Activated CD8-positive, alpha-beta memory T cell treated with anti-CD3 and anti-CD28 coated beads, Interleukin-2, amount 50 U/mL, for 1 hour (primary cell): ENCODE data around the gene MED22.
"Not testable (repeated sequence)": the region's sequence is repeated elsewhere in the genome, so short reads cannot be mapped to it uniquely, and the experiment has no call there.

Experiments
- DNase-seq: peaks from one replicate; pipeline ENCODE4 v3.0.0-alpha.2; 2020; ENCODE audit errors: extremely low read depth

The MED22 gene

DNA sequence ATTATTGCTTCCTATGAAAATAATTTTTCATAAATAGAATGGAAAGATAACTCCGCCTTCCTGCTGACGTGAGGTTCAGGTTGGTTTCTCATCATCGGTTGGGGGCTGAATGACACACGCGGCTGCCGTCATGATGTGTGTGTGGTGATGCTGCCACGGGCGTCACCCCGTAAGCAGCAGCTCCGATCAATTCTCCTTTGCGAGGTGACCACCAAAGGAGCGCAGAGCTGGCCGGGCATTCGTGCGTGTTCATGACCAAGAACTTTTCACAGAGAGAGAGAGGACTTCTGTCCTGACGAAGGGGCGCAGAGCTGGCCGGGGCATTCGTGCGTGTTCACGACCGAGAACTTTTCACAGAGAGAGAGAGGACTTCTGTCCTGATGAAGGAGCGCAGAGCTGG lies 42.2 kb downstream of the MED22 start:
- DNase-seq = no peak

DNA sequence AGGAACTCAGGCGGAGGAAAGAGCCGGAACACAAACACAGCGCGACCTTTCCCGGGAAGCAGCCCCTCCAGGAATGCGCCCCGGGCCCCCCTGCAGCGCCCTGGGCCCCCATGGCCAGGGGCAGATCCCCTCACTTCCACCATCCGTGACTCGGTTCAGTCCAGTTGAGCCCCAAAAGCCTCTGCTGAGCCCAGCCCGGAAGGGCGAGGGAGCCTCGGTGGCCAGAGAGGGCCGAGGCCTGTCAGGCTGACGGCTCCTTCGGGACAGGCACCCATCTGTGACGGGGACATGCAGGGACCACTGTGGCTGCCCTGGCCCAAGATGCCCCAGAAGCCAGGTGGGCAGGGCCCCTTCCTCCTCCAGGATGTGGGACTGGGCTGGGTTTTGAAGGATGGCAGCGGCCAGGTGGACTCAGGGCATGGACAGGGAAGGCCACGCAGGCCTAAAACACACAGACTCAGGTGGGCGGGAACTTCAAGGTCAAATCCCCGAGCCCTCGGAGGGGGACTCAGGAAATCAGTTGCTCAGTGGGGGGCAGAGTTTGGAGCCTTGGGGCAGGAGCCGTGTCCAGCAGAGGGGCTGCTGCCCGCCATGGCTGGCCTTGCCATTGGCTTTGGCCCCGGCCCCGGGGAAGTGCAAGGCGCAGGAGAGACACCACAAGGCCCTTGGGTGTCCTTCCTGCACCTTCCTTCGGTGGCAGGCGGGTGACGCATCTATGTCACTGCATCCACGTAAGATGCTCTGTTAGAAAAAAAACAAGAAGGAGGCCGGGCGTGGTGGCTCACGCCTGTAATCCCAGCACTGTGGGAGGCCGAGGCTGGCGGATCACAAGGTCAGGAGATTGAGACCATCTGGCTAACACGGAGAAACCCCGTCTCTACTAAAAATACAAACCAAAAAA lies 43.2 kb downstream of the MED22 start:
- no peak for DNase-seq

DNA sequence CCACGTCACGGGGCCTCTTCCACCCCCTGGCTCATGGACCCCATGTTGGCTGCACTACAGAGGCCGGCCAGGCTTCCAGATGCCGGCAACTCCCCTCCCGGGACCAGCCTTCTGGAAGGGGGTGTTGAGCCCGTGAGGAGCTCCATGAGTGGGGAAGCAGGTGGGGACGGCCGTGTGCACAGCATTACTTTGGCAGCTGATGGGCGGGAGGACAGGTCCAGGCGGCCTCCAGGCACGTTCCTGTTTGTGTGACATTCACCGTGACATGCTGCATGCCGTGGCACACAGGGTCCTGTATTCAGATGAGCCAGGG lies 43.8 kb downstream of the MED22 start:
- DNase-seq = no peak

DNA sequence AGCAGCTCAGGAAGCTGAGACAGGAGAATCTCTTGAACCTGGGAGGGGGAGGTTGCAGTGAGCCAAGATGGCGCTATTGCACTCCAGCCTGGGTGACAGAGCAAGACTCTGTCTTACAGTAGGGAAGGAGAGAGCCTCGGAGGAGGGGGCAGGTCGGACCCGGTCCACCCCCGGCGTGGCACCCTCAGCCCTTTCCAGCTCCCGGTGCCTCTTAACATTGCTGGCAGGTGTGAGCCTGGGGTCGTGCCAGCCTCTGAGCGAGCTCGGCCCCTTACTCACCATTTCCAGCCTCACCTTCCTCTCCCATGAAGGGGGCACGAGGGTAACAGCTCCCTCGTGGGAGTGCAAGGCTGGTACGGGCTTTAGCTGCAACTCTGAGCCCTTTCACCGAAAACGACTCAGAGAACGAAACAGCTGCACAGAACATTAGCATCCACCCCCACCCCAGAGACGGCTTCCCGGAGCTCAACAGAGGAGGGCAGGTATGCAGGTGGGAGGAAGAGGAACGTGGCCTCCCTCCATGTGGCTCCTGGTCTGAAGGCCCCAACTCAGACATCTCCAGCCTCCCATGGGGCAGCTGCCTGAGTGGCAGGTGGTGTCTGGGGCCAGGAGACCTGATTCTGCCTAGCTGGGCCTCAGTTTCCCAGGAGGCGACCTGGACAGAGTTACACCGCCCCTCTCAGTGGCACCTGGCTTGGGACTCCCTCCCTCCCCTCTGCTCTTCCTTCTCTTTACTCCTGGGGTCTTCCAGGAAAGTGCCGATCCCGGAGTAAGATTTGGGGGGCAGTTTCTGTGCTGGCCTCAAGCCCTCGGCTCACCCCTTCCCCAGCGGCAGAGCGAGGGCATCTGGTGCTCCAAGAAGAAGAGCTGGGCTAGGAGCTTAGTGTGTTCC lies 44.4 kb downstream of the MED22 start:
- no peak for DNase-seq

DNA sequence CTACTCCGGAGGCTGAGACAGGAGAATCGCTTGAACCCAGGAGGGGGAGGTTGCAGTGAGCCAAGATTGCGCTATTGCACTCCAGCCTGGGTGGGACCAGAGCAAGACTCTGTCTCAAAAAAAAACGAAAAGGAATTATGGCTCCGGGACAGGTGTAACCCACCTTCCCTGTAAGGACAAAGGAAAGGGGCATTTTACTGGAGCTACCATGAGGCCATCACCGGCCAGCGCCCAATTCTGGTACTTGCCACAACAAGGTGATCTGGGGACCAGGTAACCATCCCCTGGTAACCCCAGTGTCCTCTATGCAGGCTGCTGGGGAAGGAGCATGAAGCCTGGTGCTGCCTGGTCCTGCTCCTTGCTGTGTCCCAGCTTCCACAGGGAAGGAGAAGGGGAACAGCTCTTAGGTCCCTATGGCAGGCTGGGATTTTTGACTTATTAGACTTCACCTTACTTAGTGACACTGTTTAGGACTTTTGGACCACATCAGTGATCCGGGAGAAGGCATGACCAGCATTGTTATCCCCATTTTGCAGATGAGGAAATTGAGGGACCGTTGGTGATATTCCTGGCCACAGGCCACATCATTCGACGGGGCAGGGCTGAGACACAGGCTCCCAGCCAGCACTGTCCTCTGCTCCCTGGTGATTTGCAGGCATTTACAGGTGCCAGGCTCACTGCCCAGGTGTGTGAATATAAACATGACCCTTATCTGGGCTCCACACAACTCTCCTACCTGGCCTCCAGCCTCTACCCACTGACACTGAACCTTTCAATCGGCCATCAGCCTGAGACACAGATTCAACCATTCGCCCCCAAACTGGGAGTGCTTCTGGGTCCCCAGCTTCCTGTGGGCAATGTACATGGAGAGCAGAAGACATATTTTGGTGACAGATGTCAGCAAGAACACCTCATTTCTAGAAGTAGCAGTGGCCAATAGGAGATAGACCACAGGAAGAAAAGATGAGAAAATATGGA lies 46.4 kb downstream of the MED22 start:
- no peak for DNase-seq

DNA sequence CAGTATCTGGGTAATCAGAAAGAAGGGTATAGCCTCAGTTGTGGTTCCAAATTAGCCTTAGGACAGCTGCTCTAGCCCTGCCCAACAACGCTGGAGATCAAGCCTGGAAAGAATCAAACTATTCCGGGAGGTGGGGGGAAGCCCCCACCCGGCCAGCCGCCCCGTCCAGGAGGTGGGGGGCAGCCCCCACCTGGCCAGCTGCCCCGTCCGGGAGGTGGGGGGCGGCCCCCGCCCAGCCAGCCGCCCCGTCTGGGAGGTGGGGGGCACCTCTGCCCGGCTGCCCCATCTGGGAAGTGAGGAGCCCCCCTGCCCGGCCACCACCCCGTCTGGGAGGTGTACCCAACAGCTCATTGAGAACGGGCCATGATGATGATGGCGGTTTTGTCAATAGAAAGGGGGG lies 47.9 kb downstream of the MED22 start:
- not testable (repeated sequence) for DNase-seq

DNA sequence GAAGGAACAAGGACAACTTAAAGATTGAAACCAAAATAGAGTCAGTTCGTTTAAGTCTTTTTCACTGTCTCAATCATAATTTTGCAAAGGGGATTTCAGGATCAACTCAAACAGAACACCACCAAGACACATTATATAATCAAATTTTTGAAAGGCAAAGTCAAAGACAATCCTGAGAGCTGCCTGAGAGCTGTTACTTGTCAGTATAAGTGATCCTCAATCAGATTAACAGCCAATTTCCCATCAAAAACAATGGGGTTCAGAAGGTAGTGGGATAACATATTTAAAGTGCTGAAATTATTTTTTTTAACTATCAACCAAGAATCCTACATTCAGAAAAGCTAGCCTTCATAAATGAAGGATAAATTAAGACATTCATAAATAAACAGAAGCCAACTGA lies 53.7 kb downstream of the MED22 start:
- no peak for DNase-seq

DNA sequence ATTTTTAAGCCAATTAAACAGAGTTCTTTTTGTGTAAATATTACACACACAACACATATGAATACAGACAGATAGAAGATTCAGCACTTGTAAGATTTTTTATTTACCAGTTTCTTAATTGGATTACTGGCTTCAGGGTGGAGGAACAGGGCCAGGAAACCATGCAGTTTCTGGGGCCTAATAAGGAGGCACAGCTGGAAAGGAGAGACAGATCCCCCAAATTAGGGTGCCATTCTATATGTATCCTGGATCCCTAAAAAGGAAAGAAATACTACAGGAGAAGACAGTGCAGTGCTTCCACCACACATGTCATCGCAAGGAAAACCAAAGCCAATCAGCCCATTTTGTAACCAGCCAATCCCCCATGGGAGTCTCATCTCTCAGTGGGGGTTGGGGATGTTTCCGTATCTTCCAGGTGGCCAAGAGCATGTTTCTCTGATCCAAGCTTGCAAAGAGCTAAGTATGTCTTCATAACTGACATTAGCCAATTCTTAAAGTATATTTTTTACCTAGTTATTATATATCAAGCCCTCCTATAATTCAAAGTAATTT lies 57.1 kb downstream of the MED22 start:
- no peak for DNase-seq
